Right lobe of liver (tissue), 4 donors: ENCODE measurements around the gene CDRT15.

Experiments used
- CTCF ChIP-seq, 4 donors: fragments of 200-600 bp in 3 of 4; fragments of 450-650 bp in 1 of 4; IDR thresholded peaks; one replicate each; pipeline versions ENCODE4 v1.5.1 to v1.8.0; 2016 to 2022; ENCODE audit warnings: antibody characterized with exemption in 4 of 4, mild to moderate bottlenecking in 2 of 4
- POLR2A ChIP-seq: fragments of 450-650 bp; IDR thresholded peaks from one replicate; pipeline ENCODE4 v1.6.1; 2017; ENCODE audit warnings: antibody characterized with exemption, mild to moderate bottlenecking
- donor health status: DM: no; HTN: no; CAD: no.
- donor health status: DM: no; HTN: no; CAD: no.
- donor health status: DM: no; HTN: yes; CAD: no.

- TF ChIP-seq CTCF (IDR thresholded peaks at IDR 0.05) (no peak), POLR2A (no peak)
Observed at GRCh38 chr17:14212401-14212800, 24.3 kb downstream of the CDRT15 start.
